ENCODE measurements around the gene DIAPH3. TPM values are rescaled to one million over a fixed set of nuclear protein-coding genes. Genes with fewer than 3 reads are reported as not detected.
A peak's percentile ranks its signal among the peaks of the same experiment; 100 is the strongest.

DIAPH3 gene
- total RNA-seq, 1 experiment from 2014 or later = 62.3 TPM

DNA sequence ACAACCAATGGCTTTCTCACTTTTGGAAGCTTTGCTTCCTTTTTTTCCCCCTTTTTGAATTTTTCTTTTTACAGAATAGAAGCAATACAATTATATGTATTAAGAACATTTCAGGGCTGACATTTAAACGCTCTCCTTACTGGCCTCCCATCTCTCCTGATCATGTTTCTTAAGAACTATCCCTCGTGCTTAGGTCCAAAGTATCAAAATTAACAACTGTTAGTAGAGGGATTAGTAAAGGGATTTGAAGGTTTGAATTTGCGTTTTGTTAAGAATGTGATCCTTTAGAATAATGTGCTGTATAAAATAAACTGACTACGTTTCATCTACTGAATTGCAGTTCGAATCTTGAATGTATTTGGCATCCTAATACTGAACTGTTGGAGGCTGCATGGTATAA lies 424.8 kb downstream of the DIAPH3 start:
- BruUV-seq (replicated peaks) = no TSS peak
- Histone ChIP-seq H3K27ac (ENCODE audit: low read depth, low read length, poor library complexity, severe bottlenecking) (no peak overlapping the region), H3K4me3 (ENCODE audit: low read depth, low read length, poor library complexity, severe bottlenecking) (no peak overlapping the region), H3K4me1 (ENCODE audit: insufficient read depth, low read length, poor library complexity, severe bottlenecking) (peaks cover 9% of the 10 kb centered on the region), H3K9me3 (ENCODE audit: low read depth, low read length, poor library complexity, severe bottlenecking) (no peaks in the 10 kb centered on the region), H3K27me3 (replicated peaks; ENCODE audit: insufficient read depth, low read depth, low read length, poor library complexity) (no peaks in the 10 kb centered on the region), H3K36me3 (ENCODE audit: insufficient read depth, low read length, poor library complexity, severe bottlenecking) (no peaks in the 10 kb centered on the region)
- CTCF ChIA-PET = no interaction called here
- intact Hi-C loops (cut with micrococcal nuclease; ENCODE audit: unreplicated experiment) = no loop called here
- no peak for TF ChIP-seq EZH2 (IDR thresholded peaks at IDR 0.05; ENCODE audit: borderline replicate concordance, low read depth, low read length, poor library complexity, severe bottlenecking)
- no peak for TF ChIP-seq CTCF (conservative IDR thresholded peaks at IDR 0.05; ENCODE audit: low read depth, low read length)
- no peak for DNase-seq (ENCODE audit: low spot score)
- POLR2A ChIA-PET (ENCODE audit: low non-redundant PET) = no interaction called here

DNA sequence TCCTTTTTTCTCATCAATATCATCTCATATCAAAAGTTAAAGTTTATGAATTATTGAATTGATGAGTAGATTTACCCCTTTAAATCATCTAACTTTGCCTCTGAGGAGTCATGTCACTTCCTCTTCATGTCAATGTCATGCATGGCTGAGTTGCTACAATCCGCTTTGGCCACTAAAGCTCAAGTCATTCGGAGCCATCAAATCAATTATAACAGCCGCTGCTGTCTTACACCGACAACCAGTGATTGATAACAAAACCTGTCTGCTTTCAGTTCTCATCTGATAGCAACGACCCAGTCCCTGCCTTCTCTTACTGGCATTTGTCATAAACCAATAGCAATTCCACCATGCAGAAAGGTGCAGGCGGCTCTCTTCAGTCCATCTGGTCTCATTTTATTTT lies 429.3 kb downstream of the DIAPH3 start:
- CTCF ChIA-PET = no interaction called here
- no peaks in the 10 kb centered on the region for H3K27me3 ChIP-seq (replicated peaks; ENCODE audit: insufficient read depth, low read depth, low read length, poor library complexity)
- BruUV-seq (replicated peaks) = no TSS peak
- POLR2A ChIA-PET (ENCODE audit: low non-redundant PET) = no interaction called here
- H3K4me1 ChIP-seq (ENCODE audit: insufficient read depth, low read length, poor library complexity, severe bottlenecking) = peaks cover 22% of the 10 kb centered on the region
- intact Hi-C loops (cut with micrococcal nuclease; ENCODE audit: unreplicated experiment) = no loop called here
- peak; percentile 39 for DNase-seq (ENCODE audit: low spot score)
- H3K9me3 ChIP-seq (ENCODE audit: low read depth, low read length, poor library complexity, severe bottlenecking) = no peaks in the 10 kb centered on the region
- TF ChIP-seq CTCF (conservative IDR thresholded peaks at IDR 0.05; ENCODE audit: low read depth, low read length) (no peak), EZH2 (IDR thresholded peaks at IDR 0.05; ENCODE audit: borderline replicate concordance, low read depth, low read length, poor library complexity, severe bottlenecking) (no peak)
- H3K27ac ChIP-seq (ENCODE audit: low read depth, low read length, poor library complexity, severe bottlenecking) = no peak overlapping the region
- H3K4me3 ChIP-seq (ENCODE audit: low read depth, low read length, poor library complexity, severe bottlenecking) = no peak overlapping the region
- no peaks in the 10 kb centered on the region for H3K36me3 ChIP-seq (ENCODE audit: insufficient read depth, low read length, poor library complexity, severe bottlenecking)

GRCh38 chr13:59733744-59734143 lies 430.0 kb downstream of the DIAPH3 start:
- CTCF ChIA-PET = no interaction called here
- Histone ChIP-seq H3K4me3 (ENCODE audit: low read depth, low read length, poor library complexity, severe bottlenecking) (no peak overlapping the region), H3K27me3 (replicated peaks; ENCODE audit: insufficient read depth, low read depth, low read length, poor library complexity) (no peaks in the 10 kb centered on the region), H3K36me3 (ENCODE audit: insufficient read depth, low read length, poor library complexity, severe bottlenecking) (no peaks in the 10 kb centered on the region), H3K27ac (ENCODE audit: low read depth, low read length, poor library complexity, severe bottlenecking) (no peak overlapping the region), H3K9me3 (ENCODE audit: low read depth, low read length, poor library complexity, severe bottlenecking) (no peaks in the 10 kb centered on the region), H3K4me1 (ENCODE audit: insufficient read depth, low read length, poor library complexity, severe bottlenecking) (peaks cover 24% of the 10 kb centered on the region)
- no peak for DNase-seq (ENCODE audit: low spot score)
- TF ChIP-seq CTCF (conservative IDR thresholded peaks at IDR 0.05; ENCODE audit: low read depth, low read length) (no peak), EZH2 (IDR thresholded peaks at IDR 0.05; ENCODE audit: borderline replicate concordance, low read depth, low read length, poor library complexity, severe bottlenecking) (no peak)
- POLR2A ChIA-PET (ENCODE audit: low non-redundant PET) = no interaction called here
- intact Hi-C loops (cut with micrococcal nuclease; ENCODE audit: unreplicated experiment) = no loop called here
- BruUV-seq (replicated peaks) = no TSS peak

Measured in A673 (cell line).